ENCODE measurements around the gene MBOAT7. TPM values are rescaled to one million over a fixed set of nuclear protein-coding genes. Genes with fewer than 3 reads are reported as not detected.
A peak's percentile ranks its signal among the peaks of the same experiment; 100 is the strongest.

Gene MBOAT7
- polyA plus RNA-seq, 1 of the 3 experiments (the other 2 are of a cell fraction) = 80.8 TPM

GRCh38 chr19:54206030-54206830, 16.9 kb upstream of the MBOAT7 start:
- H2AFZ ChIP-seq (ENCODE audit: low read depth) = no peak overlapping the region
- 93% methylated on average over 23 of the region's 27 CpGs for WGBS (ENCODE audit: low lambda C conversion rate)
- peaks cover 74% of the 10 kb centered on the region for H3K79me2 ChIP-seq (ENCODE audit: insufficient read depth)
- H4K20me1 ChIP-seq (ENCODE audit: insufficient read depth) = peaks cover 100% of the 10 kb centered on the region
- H3K4me1 ChIP-seq (ENCODE audit: control insufficient read depth in 1 of 2, insufficient read depth in 2 of 2, low read depth in 1 of 2, low read length in 1 of 2) = peaks cover 53 to 64% of the 10 kb centered on the region in 2 experiments
- no peak overlapping the region for H3K4me3 ChIP-seq (ENCODE audit: low read depth in 2 of 2, low read length in 1 of 2)
- no peaks in the 10 kb centered on the region for H3K9me2 ChIP-seq
- no peaks in the 10 kb centered on the region for H3K9me3 ChIP-seq
- H3K27ac ChIP-seq (ENCODE audit: low read depth in 2 of 2, low read length in 1 of 2) = no peak overlapping the region
- TF ChIP-seq USF1 (IDR thresholded peaks at IDR 0.05; ENCODE audit: borderline replicate concordance, low read depth) (no peak), JUND (IDR thresholded peaks at IDR 0.05) (no peak), SIN3A (IDR thresholded peaks at IDR 0.05; ENCODE audit: borderline replicate concordance, low read depth, low read length) (no peak), FOSL2 (IDR thresholded peaks at IDR 0.05; ENCODE audit: borderline replicate concordance, low read depth) (no peak), RAD21 (IDR thresholded peaks at IDR 0.05; ENCODE audit: low read length) (no peak), MEF2A (IDR thresholded peaks at IDR 0.05; ENCODE audit: borderline replicate concordance, low read depth) (no peak), RFX5 (IDR thresholded peaks at IDR 0.05; ENCODE audit: low read length) (no peak), POLR2AphosphoS5 (IDR thresholded peaks at IDR 0.05; ENCODE audit: low read depth, low read length) (no peak), TEAD4 (IDR thresholded peaks at IDR 0.05; ENCODE audit: borderline replicate concordance, insufficient read depth) (no peak)
- TF ChIP-seq, protein P1, sequence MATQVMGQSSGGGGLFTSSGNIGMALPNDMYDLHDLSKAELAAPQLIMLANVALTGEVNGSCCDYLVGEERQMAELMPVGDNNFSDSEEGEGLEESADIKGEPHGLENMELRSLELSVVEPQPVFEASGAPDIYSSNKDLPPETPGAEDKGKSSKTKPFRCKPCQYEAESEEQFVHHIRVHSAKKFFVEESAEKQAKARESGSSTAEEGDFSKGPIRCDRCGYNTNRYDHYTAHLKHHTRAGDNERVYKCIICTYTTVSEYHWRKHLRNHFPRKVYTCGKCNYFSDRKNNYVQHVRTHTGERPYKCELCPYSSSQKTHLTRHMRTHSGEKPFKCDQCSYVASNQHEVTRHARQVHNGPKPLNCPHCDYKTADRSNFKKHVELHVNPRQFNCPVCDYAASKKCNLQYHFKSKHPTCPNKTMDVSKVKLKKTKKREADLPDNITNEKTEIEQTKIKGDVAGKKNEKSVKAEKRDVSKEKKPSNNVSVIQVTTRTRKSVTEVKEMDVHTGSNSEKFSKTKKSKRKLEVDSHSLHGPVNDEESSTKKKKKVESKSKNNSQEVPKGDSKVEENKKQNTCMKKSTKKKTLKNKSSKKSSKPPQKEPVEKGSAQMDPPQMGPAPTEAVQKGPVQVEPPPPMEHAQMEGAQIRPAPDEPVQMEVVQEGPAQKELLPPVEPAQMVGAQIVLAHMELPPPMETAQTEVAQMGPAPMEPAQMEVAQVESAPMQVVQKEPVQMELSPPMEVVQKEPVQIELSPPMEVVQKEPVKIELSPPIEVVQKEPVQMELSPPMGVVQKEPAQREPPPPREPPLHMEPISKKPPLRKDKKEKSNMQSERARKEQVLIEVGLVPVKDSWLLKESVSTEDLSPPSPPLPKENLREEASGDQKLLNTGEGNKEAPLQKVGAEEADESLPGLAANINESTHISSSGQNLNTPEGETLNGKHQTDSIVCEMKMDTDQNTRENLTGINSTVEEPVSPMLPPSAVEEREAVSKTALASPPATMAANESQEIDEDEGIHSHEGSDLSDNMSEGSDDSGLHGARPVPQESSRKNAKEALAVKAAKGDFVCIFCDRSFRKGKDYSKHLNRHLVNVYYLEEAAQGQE (IDR thresholded peaks at IDR 0.05; ENCODE audit: low read depth, low read length) = no peak
- CTCF ChIA-PET = no interaction called here
- H3K9ac ChIP-seq = no peak overlapping the region
- no peak for DNase-seq
- peaks cover 64 to 70% of the 10 kb centered on the region in 2 experiments for H3K36me3 ChIP-seq (replicated peaks in 1 of 2; ENCODE audit: control insufficient read depth in 1 of 2, insufficient read depth in 2 of 2, low read length in 1 of 2)
- peaks cover 76% of the 10 kb centered on the region for H3F3A ChIP-seq (replicated peaks; ENCODE audit: insufficient read depth)
- H3K4me2 ChIP-seq = no peak overlapping the region; the same call in 1 of the 2 replicates
- H3K27me3 ChIP-seq (ENCODE audit: insufficient read depth) = no peaks in the 10 kb centered on the region
- POLR2A ChIA-PET = no interaction called here

- ChIA-PET CTCF (interaction anchor here (0.9 to 2.0 kb wide), 5 partner anchors 13 to 36 kb away, joined by 3 to 6 read pairs (median 3); no protein-coding TSS in a partner anchor), POLR2A (interaction anchor here (1.0 kb wide), 1 partner anchor 11 kb away, joined by 5 read pairs; no protein-coding TSS in a partner anchor)
- no peak for TF ChIP-seq RFX5 (IDR thresholded peaks at IDR 0.05; ENCODE audit: low read length)
- TF ChIP-seq USF2 (IDR thresholded peaks at IDR 0.05; ENCODE audit: borderline replicate concordance, low read depth, low read length) = no peak
- no peak for TF ChIP-seq TAF1 (IDR thresholded peaks at IDR 0.05; ENCODE audit: borderline replicate concordance, low read depth, low read length)
- TF ChIP-seq, protein P1 (IDR thresholded peaks at IDR 0.05; ENCODE audit: low read depth, low read length) = no peak
- no peak for TF ChIP-seq NRF1 (IDR thresholded peaks at IDR 0.05; ENCODE audit: low read depth, low read length)
- TF ChIP-seq USF1 (IDR thresholded peaks at IDR 0.05; ENCODE audit: borderline replicate concordance, low read depth) = no peak
- Histone ChIP-seq H3K4me3 (ENCODE audit: low read depth in 2 of 2, low read length in 1 of 2) (no peak overlapping the region), H3F3A (replicated peaks; ENCODE audit: insufficient read depth) (peaks cover 72% of the 10 kb centered on the region), H4K20me1 (ENCODE audit: insufficient read depth) (peaks cover 90% of the 10 kb centered on the region), H3K9me2 (no peaks in the 10 kb centered on the region), H3K9me3 (no peaks in the 10 kb centered on the region), H3K4me2 (peak overlapping the region; percentile 97), H3K4me1 (ENCODE audit: control insufficient read depth in 1 of 2, insufficient read depth in 2 of 2, low read depth in 1 of 2, low read length in 1 of 2) (peaks cover 49 to 54% of the 10 kb centered on the region in 2 experiments), H3K9ac (no peak overlapping the region), H3K36me3 (replicated peaks in 1 of 2; ENCODE audit: control insufficient read depth in 1 of 2, insufficient read depth in 2 of 2, low read length in 1 of 2) (peaks cover 60 to 70% of the 10 kb centered on the region in 2 experiments), H3K27ac (ENCODE audit: low read depth in 2 of 2, low read length in 1 of 2) (no peak overlapping the region), H3K27me3 (ENCODE audit: insufficient read depth) (no peaks in the 10 kb centered on the region), H2AFZ (ENCODE audit: low read depth) (no peak overlapping the region), H3K79me2 (ENCODE audit: insufficient read depth) (peaks cover 68% of the 10 kb centered on the region)
- WGBS (ENCODE audit: low lambda C conversion rate) = 94% methylated on average over 4 of the region's 4 CpGs
- DNase-seq = no peak
Observed at GRCh38 chr19:54204767-54205468, 15.5 kb upstream of the MBOAT7 start.

All from SK-N-SH (cell line).